RPMI8226 (cell line): ENCODE data around the gene SOCS1.
"Not testable (repeated sequence)": the region's sequence is repeated elsewhere in the genome, so short reads cannot be mapped to it uniquely, and the experiment has no call there.

Experiments used
- DNase-seq: peaks from one replicate; pipeline ENCODE4 v3.0.0-alpha.2; 2015

SOCS1 gene, protein sequence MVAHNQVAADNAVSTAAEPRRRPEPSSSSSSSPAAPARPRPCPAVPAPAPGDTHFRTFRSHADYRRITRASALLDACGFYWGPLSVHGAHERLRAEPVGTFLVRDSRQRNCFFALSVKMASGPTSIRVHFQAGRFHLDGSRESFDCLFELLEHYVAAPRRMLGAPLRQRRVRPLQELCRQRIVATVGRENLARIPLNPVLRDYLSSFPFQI

DNA sequence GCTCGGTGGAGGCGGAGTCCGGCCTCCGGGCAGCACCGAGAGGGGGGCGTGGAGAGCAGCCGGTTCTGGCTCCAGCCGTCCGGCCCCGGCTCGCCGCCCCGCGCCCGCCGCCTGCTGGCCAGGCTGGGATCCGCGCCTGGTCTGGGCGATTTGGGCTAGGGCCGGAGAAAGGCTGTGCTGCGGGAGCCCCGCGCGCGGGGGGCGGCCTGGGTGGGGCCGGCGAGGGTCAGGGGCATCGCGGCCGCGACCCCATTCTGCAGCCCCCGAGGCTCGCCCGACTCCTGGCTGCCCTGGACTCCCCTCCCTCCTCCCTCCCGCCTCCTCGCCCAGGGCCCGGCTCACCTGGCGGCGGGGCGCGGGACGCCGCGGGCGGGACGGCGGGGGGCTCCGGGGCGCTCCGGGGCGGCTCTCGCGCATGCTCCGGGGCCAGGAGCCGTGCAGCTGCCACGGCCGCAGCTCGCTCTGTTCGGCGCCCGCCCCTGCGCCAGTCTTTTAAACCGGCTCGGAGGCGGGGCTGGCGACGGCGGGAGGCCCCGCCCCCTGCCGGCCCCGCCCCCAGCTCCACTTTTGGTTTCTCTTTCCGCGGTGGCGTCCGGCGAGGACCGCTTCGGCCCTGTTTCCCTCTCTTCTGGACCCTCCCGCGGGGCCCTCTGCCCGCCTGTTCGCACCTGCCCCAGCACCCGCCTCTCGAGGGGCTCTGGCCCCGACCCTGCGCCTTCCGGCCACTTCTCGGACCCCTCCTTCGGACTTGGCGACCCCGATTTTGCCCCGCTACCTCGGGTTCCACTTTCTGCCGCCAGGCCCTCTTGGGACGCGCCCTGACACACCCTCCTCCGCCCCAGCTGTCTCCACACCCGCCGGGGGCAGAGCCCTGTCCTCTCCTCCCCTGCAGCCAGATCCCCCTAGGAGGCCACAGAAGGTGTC is at the start of gene SOCS1:
Gene SOCS1, minus strand, starts transcription at position 468 of the 924 bp plus-strand sequence. CDS start 726 bp downstream, outside the sequence.
- DNase-seq: peak; percentile 95

DNA sequence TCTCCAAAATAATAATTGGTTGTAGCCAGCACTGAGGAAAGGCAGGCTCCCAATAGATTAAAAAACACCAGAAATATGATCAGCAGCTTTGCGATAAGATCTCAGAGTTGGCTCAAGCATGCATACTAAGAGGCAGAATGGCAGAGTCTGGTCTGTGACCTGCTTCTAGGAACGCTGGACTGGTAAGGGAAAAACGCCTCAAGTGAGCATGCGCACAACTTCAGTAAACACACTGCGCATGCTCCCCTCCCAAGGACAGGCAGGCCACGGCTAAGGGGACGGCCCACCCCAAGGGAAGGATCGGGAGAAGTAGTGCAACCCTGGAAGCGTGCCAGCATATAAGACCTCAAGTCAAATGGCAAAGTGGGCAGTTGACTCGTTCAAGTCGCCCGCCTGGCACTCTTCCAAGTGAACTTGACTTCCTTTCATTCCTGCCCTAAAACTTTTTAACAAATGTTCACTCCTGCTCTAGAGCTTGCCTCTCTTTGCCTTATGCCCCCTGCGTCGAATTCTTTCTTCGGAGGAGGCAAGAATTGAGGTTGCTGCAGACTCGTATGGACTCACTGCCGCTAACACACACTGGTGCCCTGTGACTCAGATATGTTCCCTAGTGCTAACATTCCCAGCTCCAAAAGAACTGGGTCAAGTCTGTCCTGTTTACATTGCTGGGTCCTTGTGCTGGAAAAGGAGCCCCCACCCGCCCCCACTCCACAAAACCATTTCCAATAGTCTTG is 47.6 kb upstream of the SOCS1 start:
- DNase-seq: peak; percentile 75

GRCh38 chr16:11302977-11303376 is 47.0 kb upstream of the SOCS1 start:
- peak; percentile 92 for DNase-seq

DNA sequence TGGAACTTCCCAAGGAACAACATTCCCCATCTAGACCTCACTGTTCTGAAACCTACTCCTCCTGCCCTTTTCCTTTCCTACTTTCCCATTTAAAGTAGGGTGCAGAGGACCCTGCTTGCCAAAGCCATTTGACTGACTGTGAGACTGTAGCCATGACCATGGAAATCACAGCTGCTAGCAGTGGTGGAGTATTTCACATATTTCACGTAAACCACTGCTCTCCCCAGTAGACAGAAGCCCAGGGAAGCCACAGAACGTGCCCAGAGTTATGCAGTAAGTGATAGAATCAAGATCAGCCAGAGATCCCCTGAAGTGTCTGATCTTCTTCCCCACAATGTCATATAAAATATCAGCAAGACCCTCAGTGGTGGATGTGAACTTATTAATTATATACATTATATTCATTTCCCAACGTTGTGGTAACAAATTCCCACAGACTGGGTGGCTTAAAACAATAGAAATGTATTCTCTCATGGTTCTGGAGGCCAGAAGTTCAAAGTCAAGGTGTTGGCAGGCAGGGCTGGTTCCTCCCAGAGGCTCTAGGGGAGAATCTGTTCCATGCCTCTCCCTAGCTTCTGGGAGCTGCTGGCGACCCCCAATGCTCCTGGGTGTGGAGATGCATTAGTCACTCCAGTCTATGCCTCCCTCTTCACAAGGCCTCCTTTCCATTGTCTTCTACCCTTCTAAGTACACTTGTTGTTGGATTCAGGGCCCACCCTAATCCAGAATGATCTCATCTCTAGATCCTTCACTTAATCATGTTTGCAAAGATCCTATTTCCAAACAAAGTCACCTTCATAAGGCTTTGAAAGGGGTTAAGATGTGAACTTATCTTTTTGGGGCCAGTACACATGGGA is 45.9 kb upstream of the SOCS1 start:
- DNase-seq: no peak

GRCh38 chr16:11300560-11300892 is 44.5 kb upstream of the SOCS1 start:
- no peak for DNase-seq

DNA sequence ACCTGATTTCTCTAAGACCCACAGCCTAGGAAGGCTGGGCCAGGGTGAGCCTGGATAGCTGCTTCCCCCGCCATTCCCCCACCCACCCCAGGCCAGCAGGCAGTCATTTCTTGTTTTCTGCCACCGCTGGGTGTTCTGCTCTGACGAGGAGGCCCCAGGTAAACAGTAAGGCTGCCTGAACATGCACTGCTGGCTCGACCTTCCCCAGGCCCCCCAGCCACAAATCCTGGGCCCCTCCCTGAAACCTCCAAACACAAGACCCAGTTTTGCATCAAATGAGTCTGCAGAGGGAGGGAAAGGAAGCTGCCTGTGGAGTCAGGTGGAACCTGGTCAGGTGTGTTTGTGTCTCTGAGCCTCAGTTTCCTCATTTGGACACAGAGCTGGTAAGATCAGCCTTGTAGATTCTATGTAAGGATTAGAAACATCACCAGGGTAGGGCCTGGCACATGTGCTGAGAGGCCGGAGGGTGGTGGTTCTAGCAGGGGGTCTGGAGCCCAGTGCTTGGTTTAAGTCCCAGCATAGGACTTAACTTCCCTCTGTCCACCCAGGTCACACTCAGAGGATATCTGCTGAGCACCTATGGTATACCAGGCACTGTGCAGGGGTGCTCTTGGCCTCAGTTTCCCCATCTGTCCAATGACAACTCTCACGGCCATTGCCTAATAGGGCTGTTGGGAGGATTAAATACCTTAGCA is 44.0 kb upstream of the SOCS1 start:
- DNase-seq: no peak

DNA sequence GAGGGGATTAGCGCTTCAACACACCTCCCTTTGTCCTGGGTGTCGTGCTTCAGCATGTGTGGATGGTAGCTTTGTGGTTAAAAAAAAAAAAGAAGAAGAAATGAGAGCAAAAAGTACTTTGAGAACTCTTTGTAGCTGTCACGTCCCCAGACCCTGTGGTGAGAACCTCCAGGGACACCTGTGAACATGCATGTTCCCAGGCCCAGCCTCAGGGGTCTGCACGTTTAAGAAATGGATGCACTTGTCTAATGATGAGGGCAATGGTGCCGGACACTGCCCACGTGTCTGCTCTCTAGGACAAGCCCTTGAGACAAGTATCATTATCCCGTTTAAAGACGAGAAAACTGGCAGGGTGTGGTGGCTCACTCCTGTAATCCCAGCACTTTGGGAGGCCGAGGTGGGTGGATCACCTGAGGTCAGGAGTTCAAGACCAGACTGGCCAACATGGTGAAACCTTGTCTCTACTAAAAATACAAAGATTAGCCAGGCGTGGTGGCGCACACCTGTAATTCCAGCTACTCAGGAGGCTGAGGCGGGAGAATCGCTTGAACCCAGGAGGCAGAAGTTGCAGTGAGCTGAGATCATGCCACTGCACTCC is 43.0 kb upstream of the SOCS1 start:
- DNase-seq: not testable (repeated sequence)

- no peak for DNase-seq
Measured at GRCh38 chr16:11298143-11298900, 42.3 kb upstream of the SOCS1 start.

DNA sequence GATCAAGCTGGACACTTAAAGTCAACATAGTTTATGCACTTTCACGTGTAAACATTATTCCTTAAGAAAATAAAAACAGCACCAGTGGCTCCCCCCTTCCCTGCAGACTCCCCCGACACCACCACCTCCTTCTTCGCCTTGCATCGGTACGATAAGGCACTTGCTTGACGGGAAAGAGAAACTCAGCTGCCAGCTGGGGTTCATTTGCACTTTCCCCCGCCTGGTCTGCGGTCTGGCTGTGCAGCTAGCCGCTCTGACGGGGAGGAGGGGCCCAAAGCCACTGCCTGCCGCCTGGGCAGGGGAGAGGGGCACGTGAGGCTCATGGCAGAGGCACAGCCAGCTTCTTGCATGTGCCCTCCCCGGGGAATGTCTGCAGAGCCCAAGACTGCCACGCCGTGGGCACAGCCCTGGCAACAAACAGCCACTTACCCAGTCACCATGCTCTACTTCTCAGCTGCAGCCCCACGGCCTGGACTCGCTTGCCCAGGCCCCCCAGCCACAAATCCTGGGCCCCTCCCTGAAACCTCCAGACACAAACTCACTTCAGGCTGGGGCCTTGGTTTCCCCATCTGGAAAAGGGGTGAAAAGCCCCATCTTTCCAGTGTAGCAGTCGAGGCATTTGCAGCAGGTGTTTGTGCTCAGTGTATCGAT is 41.6 kb upstream of the SOCS1 start:
- DNase-seq: peak; percentile 98

- DNase-seq: no peak
Measured at GRCh38 chr16:11296706-11297491, 40.9 kb upstream of the SOCS1 start.

GRCh38 chr16:11296351-11296705 is 40.3 kb upstream of the SOCS1 start:
- no peak for DNase-seq

GRCh38 chr16:11295672-11296071 is 39.7 kb upstream of the SOCS1 start:
- no peak for DNase-seq

GRCh38 chr16:11292076-11292748 is 36.2 kb upstream of the SOCS1 start:
- no peak for DNase-seq

DNA sequence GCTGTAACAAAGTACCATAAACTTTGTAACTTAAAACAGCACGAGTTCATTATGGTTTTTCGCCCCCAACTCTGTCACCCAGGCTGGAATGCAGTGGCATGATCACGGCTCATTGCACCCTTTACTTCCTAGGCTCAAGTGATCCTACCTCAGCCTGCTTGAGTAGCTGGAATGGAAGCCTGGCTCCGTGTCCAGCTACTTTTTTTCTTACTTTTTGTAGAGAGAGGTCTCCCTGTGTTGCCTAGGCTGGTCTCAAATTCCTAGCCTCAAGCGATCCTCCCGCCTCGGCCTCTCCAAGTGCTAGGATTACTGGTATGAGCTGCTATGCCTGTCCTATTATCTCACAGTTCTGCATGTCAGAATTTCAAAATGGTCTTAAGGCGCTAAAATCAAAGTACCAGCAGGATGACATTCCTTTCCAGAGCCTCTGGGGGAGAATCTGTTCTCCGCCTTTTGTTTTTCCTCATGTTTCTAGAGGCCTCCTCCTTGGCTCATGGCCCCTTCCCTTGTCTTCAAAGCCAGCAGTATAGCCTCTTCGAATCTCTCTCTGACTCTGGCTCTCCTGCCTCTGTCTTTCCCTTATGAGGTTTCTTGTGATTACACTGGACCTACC is 35.2 kb upstream of the SOCS1 start:
- no peak for DNase-seq

GRCh38 chr16:11290102-11290893 is 34.3 kb upstream of the SOCS1 start:
- no peak for DNase-seq

GRCh38 chr16:11289696-11290095 is 33.7 kb upstream of the SOCS1 start:
- DNase-seq: not testable (repeated sequence)

DNA sequence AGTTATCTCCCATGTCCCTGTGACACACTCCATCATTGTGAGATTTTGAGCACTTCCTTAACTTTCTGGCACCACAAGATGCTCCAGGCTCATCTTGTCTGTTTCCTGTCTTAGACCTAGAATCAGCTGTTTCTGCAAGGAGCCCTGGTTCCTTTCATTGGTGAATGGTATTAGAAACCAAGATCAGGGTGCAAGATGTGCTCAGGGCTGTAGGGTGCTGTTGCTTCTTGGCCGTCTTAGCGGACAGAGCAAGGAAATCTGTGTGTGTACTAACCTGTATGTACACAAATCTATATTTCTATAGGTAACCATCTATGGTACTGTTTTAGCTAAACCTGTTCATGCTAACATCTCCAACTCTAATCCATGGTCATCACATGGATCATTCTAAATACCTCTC is 33.2 kb upstream of the SOCS1 start:
- DNase-seq: no peak

DNA sequence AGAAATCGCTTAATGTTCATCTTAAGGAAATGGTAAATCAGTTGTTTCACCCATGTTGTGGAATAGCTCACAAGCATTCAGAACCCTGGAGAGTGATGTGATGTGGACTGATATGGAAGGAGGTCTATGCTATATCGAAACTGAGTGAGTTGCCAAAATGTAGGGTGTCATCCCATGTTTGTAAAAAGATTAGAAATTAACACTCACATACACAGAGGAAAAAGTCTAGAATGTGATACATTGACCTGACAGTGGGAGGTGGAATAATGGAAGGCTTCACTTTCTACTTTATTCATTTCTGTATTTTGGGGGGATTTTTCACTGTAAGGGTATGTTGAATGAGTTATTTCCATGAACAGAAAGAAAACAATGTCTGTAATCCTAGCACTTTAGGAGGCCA is 29.8 kb upstream of the SOCS1 start:
- DNase-seq: no peak
